RCC 7860 (cell line): ENCODE measurements around the gene TSPY9.
"Not testable (repeated sequence)": the region's sequence is repeated elsewhere in the genome, so short reads cannot be mapped to it uniquely, and the experiment has no call there.

Experiments
- DNase-seq: peaks from one replicate; pipeline ENCODE4 v3.0.0-alpha.2; 2015; ENCODE audit warnings: low spot score
- FAIRE-seq: peaks from 2 replicates; lab custom pipeline; 2012; peaks lifted over from hg19 to GRCh38; lab: Jason Lieb, UNC

TSPY9 gene, protein sequence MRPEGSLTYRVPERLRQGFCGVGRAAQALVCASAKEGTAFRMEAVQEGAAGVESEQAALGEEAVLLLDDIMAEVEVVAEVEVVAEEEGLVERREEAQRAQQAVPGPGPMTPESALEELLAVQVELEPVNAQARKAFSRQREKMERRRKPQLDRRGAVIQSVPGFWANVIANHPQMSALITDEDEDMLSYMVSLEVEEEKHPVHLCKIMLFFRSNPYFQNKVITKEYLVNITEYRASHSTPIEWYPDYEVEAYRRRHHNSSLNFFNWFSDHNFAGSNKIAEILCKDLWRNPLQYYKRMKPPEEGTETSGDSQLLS

DNA sequence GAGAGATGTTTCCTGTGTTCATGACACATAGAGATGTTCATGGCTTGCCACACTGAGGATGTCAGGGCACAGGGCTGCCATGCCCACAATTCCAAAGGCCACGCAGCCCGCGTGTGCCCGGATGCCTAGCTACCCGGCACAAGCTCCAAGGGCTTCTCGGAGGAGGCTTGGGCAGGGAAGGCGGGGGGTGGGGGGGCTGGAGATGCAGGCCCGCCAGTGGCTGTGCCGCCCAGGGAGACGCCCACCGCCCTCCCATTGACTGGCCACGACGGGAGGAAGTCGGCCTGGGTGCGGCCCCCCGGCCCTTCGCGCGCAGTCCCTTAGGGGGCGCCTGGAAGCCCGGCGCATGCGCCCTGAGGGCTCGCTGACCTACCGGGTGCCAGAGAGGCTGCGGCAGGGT, at the start of gene TSPY9:
Gene TSPY9, plus strand, starts transcription at position 301 of the 400 bp plus-strand sequence. Its CDS starts 46 bp downstream, at position 347.
- not testable (repeated sequence) for FAIRE-seq, DNase-seq

DNA sequence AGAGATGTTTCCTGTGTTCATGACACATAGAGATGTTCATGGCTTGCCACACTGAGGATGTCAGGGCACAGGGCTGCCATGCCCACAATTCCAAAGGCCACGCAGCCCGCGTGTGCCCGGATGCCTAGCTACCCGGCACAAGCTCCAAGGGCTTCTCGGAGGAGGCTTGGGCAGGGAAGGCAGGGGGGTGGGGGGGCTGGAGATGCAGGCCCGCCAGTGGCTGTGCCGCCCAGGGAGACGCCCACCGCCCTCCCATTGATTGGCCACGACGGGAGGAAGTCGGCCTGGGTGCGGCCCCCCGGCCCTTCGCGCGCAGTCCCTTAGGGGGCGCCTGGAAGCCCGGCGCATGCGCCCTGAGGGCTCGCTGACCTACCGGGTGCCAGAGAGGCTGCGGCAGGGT, 20.4 kb upstream of the TSPY9 start, which contains the start of gene TSPY1:
Gene TSPY1, plus strand, starts transcription at position 301 of the 400 bp plus-strand sequence. Its CDS starts 46 bp downstream, at position 347.
- FAIRE-seq, DNase-seq: not testable (repeated sequence)

DNA sequence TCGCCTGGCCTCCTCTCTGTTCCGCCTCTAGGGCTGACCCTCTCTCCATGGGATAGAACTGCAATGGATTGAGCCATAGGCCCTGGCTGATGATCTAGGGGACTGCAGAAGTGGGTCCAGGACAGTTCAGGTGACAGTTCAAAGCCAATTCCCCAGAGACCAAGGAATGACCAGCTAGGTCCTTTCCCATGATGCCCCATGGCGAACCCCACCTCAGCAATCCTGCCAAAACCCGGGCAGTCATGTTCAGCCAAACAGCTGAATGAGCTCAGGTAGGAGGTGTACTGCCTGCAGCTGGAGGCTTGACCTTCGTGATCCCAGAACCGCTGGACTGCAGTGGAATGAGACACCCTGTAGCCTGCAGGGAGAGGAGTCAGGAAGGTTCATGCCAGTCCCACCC, 17.3 kb downstream of the TSPY9 start:
- not testable (repeated sequence) for DNase-seq, FAIRE-seq

DNA sequence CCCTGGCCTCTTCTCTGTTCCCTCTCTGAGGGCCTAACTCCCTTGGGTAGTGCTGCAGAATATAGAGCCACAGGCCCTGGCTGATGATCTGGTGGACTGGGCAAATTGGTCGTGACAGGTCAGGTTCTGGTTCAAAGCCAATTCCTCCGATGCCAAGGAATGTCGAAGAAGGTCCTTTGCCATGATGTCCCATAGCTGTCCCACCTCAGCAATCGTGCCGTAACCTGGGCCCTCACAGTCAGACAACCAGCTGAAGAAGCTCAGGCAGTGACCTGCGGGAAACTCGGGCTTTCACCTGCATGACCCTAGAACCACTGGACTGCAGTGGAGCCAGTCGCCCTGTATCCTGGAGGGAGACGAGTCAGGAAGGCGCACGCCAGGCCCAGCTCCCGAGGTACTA, 29.2 kb downstream of the TSPY9 start:
- FAIRE-seq, DNase-seq: not testable (repeated sequence)

DNA sequence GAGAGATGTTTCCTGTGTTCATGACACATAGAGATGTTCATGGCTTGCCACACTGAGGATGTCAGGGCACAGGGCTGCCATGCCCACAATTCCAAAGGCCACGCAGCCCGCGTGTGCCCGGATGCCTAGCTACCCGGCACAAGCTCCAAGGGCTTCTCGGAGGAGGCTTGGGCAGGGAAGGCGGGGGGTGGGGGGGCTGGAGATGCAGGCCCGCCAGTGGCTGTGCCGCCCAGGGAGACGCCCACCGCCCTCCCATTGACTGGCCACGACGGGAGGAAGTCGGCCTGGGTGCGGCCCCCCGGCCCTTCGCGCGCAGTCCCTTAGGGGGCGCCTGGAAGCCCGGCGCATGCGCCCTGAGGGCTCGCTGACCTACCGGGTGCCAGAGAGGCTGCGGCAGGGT, 40.5 kb downstream of the TSPY9 start, which contains the start of gene TSPY10:
Gene TSPY10, plus strand, starts transcription at position 301 of the 400 bp plus-strand sequence. Its CDS starts 46 bp downstream, at position 347.
- DNase-seq, FAIRE-seq: not testable (repeated sequence)
